CD4-positive, alpha-beta T cell treated with Interleukin-10 for 1 hour (primary cell): ENCODE results near the gene ENPP7.

Experiments used
- DNase-seq: peaks from one replicate; pipeline ENCODE4 v3.0.0-alpha.2; 2020

Gene ENPP7

DNA sequence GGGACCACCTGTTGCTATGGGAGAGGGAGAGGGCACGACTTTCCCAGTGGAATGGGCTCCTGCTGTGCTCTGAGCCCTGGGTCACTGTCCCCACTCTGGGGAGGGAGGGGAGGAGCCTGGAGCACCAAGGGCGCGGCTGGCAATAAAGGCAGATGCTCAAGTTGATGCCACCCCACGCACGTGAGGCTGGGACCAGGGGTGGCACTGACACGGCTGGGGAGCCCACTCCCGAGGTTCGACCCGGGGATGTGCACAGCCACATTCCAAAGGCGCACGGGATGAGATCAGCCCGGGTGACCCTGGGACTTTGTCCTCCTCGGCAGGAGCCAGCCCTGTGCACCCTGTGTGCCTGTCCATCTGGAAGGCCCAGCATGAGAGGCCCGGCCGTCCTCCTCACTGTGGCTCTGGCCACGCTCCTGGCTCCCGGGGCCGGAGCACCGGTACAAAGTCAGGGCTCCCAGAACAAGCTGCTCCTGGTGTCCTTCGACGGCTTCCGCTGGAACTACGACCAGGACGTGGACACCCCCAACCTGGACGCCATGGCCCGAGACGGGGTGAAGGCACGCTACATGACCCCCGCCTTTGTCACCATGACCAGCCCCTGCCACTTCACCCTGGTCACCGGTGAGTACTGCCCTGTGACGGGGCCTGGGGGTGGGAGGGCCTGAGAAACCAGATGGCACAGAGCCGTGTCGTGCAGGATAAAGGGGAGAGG, at the start of gene ENPP7:
Gene ENPP7, plus strand, starts transcription at position 175 of the 715 bp plus-strand sequence. Its CDS starts 197 bp downstream, at position 372.
- DNase-seq: no peak

DNA sequence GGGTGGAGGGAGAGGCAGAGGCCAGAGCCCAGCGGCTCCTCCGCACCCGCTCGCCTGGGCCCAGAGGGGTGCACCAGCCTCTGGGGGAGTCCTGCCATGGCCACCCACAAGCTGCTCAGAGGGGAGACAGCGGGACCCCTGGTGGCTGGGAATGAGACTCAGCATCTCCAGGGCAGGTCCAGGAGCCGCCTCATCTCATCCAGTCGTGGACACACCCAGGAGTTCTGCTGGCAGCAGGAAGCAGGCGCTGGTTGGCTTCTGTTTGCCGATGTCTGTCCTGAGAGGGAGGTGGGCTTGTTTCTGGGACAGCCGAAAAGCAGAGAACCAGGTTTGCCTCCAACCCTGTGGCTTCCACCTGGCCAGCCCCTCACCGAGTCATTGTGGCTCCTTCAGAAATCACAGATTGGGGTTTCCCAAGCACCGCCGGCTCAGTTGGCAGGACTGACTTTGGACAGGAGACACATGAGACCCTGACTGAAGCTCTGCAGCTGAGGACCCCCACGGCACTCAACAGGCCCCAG, 49.6 kb upstream of the ENPP7 start:
- DNase-seq: no peak

- DNase-seq: no peak
Observed at GRCh38 chr17:79681628-79682261, 49.0 kb upstream of the ENPP7 start.

DNA sequence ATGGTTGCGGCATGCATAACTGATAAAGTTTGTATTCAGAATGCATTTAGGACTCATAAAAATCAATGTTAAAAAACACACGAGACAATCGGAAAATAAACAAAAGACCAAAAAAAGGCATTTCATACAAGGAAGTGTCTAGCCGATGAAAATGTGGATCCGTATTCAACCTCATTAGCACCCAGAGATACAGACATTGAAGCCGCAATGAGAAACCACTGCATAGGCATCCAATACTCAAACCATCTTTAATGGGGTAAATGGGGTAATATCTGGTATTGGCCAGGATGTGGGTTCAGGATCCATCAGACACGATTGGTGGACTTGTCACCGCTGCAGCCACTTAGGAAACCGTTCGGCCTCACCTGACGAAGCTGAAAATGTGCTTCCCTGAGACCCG, 47.4 kb upstream of the ENPP7 start:
- no peak for DNase-seq

GRCh38 chr17:79684132-79684985, 46.4 kb upstream of the ENPP7 start:
- DNase-seq: no peak

DNA sequence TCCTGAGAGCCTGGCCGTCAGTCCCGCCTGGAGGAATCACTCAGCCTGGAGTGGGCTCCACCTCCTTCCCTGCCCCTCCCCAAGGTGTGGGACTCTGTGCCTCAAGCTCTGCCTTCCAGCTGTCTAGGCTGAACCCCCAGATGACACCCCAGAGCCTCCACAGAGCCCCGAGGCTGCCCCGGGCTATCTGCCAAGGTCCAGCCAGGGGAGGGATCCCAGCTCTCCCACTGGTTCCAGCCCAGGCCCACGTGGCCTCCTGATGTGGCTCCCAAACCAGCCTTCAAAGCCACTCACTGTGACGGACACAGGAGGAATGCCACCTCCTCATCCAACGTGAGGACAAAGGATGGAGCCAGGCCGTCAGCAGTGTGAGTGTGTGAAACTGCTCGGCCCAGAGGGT, 45.6 kb upstream of the ENPP7 start:
- DNase-seq: no peak

DNA sequence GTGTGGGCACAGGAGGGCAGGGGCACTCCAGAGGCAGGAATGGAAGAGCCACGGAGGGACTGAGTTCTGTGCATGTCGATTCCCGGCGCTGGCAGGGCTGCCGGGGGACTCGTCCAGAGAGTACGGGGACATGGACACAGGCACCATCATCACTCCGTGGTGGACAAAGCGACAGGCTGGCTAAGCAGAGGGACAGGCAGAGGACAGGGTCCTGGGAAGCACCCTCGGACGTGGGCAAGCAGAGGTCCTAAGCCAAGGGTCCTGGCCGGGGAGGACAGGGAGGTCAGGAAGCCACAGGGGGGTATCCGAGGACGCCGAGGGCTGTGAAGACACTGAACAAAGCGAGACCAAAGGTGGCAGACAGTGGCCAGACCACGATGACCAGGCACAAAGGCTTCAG, 44.3 kb upstream of the ENPP7 start:
- no peak for DNase-seq

- DNase-seq: no peak
Observed at GRCh38 chr17:79690466-79690865, 40.3 kb upstream of the ENPP7 start.

DNA sequence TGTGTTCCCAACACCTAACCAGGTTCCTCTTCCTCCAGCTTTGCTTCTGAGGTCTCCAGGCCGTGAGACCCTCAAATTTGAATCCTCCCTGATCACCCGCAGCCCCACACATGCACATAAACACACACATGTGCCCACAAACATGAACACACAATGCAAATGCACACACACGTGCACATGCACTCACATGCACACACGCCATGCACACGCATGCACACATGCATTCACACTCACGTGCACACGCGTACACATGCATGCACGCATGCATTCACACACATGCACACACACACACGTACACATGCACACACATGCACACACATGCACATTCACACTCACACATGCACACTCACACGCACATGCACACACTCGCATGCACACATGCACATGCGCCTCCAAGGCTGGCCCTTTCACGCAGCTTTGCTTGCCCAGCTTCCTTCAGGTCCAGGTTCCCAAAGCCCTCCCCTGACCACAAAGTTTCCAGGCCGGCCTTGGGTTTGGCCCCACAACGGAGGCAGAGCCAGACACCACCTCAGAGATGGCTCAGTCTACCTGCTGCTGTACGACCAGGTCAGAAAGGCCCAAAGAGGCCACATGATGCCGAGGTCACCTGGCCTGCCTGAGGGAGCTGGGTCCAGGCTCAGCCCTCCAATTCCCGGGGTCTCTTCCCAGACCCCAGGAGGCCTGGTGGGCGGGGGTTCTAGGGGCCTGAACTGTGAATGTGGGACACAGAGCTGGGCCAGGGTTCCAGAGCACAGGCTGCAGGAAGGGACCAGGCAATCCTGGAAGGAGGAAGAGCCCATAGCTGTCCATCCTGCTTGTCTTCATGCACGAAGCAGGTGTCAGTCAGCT, 39.5 kb upstream of the ENPP7 start:
- no peak for DNase-seq

GRCh38 chr17:79691931-79692330, 38.8 kb upstream of the ENPP7 start:
- no peak for DNase-seq

- no peak for DNase-seq
Observed at GRCh38 chr17:79693419-79693818, 37.3 kb upstream of the ENPP7 start.

- DNase-seq: no peak
Observed at GRCh38 chr17:79695293-79695790, 35.4 kb upstream of the ENPP7 start.

DNA sequence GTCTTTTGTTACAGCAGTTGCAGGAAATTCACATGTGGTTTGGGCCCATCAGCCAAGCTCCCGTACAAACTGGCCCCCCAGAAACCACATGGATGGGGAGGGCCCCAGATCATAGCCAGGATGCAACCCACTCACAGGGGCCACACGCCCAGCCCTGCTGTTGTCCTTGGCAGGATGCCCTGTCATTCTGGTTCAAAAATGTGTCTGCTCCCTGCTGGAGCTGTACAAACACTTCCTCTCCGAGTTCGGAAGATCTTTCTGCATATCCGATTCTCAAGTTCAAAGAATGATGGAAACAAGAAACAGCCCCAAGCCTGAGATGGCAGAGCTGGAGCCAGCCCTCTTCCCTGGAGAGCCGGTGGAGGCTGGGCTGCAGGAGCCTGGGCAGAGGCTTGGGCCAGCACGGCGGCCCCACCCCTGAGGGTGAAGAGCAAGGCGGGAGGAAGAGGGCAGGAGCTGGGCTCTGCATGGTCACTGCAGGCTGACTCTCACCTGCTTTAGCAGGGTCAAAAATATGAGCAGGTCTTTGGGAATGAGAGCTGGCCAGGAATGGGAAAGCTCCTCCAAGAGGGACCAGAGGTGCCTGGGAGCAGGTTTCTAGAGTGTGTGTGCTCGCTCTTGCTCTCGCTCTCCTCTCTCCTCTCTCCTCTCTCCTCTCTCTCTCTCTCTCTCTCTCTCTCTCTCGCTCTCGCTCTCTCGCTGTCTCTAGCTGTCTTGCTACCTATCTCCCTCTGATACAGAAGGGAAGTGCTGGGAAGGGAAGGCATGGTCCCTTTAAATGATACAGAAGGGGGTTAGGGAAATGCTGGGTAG, 34.7 kb upstream of the ENPP7 start:
- no peak for DNase-seq

- DNase-seq: no peak
Observed at GRCh38 chr17:79696610-79696982, 34.1 kb upstream of the ENPP7 start.

DNA sequence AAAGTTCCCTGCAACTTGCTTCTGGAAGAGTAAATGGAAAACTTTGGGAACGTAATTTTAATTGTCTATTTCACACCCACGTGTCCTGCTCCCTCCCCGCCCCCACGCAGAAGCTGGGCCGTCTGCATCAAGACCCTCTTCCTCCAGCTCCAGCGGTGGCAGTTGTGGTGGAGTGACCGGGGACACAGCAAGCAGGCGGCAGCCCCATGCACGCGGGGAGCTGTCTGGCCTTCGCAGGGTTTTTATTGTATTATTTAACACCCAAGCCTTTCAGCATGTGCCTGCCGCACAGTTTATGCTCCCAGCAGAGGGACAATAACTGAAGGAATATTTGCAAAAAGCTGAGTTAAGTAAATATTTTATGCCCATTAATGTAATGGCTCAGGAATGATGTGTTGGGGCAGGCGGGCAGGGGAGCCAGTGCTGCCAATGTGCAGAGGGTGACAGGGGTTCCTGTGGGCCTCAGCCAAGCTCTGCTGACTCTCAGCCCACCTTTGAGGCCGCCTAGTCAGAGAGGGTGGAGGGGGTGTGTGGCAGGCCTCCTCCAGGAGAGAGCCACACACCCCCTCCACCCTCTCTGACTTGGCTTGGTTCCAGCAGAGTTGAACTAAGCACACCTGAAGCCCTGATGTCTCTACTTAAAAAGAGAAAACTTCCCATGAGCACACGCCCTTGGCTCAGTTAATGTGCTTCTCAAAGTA, 32.4 kb upstream of the ENPP7 start:
- no peak for DNase-seq

DNA sequence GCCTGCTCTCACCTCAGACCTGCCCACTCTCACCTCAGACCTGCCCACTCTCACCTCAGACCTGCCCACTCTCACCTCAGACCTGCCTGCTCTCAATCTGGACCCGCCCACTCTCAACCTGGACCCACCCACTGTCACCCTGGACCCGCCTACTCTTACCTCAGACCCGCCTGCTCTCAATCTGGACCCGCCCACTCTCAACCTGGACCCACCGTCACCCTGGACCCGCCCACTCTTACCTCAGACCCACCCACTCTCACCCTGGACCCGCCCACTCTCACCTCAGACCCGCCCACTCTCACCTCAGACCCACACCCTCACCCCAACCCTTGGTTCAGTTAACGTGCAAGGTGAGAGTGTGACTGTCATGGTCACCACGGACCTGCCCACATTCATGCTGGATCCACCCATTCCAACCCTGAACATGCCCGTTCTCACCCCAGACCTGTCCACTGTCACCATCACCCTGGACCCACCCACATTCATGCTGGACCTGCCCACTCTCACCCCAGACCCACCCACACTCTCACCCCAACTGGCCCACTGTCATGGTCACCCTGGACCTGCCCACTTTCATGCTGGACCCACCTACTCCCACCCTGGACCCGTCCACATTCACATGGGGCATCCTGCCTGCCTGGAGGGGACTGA, 31.2 kb upstream of the ENPP7 start:
- no peak for DNase-seq

DNA sequence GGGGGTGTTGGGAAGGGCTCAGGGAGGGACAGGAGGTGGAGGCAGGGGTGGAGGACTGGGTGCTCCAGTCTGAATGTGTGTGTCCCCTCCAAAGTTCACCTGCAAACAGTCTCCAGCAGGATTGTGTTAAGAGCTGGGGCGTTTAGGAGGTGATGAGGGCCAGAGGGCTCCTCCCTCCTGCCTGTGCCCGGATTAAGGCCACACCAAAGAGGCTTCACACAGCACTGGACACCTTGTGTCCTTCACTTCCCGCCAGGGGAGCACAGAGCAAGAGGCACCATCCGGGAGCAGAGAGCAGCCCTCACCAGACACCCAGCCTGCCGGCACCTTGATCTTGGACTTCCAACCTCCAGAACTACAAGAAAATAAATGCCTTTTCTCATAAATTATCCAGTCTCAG, 30.2 kb upstream of the ENPP7 start:
- no peak for DNase-seq

DNA sequence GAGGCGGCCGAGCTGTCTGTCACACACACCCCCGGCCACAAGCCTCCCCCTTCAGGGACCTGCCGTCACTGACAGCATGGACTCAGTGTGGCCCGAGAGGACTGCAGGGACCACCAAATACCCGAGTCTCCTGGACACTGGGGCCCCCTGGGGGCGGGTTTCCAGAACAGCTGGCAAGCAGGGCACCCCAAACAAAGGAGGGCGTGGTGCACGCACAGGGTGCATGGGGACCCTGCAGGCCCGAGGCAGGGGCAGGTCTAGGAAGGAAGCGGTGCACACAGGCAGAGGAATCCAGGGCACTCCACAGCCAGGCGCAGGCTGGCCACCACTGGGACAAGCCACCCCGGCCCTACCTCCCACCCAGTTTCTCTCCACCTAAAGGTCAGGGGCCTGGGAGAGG, 28.7 kb upstream of the ENPP7 start:
- DNase-seq: no peak

- DNase-seq: no peak
Observed at GRCh38 chr17:79702550-79703236, 28.1 kb upstream of the ENPP7 start.

DNA sequence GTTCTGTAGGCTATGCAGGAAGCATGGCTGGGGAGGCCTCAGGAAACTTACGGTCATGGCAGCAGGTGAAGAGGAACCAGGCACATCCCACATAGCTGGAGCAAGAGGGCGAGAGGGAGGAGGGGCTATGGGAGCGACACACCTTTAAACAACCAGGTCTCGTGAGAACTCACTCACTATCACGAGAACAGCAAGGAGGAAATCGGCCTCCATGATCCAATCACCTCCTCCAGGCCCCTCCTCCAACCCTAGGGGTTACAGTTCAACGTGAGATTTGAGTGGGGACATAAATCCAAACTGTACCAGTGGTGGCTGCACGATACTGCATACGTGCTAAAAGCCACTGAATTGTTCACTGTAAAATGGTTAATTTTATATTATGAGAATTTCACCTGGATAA, 26.1 kb upstream of the ENPP7 start:
- no peak for DNase-seq
